H9 (cell line): ENCODE measurements around the gene DCAF5. TPM values are rescaled to one million over a fixed set of nuclear protein-coding genes. Genes with fewer than 3 reads are reported as not detected.

ENCODE experiments used
- DNase-seq: peaks from one replicate; pipeline ENCODE4 v3.0.0-alpha.2; 2017
- H2AFZ ChIP-seq: one replicate; pipeline ENCODE4 v1.6.1; 2013; ENCODE audit warnings: mild to moderate bottlenecking, low read length, control low read depth, moderate library complexity
- H2AK5ac ChIP-seq: 2 replicates; pipeline ENCODE4 v1.6.1; 2013; ENCODE audit warnings: low read length, control low read depth, mixed read lengths; ENCODE audit not compliant: insufficient read length
- H2BK120ac ChIP-seq: one replicate; pipeline ENCODE4 v1.6.1; 2013; ENCODE audit warnings: low read depth, mild to moderate bottlenecking, low read length, control low read depth, inconsistent platforms; ENCODE audit not compliant: poor library complexity, severe bottlenecking
- H2BK12ac ChIP-seq: 2 replicates; pipeline ENCODE4 v1.6.1; 2013; ENCODE audit warnings: low read length, control low read depth, mixed read lengths, low read depth; ENCODE audit not compliant: insufficient read length
- H2BK15ac ChIP-seq: 2 replicates; pipeline ENCODE4 v1.6.1; 2013; ENCODE audit warnings: low read depth, low read length, control low read depth
- H2BK20ac ChIP-seq: one replicate; pipeline ENCODE4 v1.6.1; 2013; ENCODE audit warnings: low read depth, mild to moderate bottlenecking, low read length, control low read depth, inconsistent platforms; ENCODE audit not compliant: poor library complexity, severe bottlenecking
- H2BK5ac ChIP-seq: 2 replicates; pipeline ENCODE4 v1.6.1; 2013; ENCODE audit warnings: low read length, control low read depth, mixed read lengths; ENCODE audit not compliant: insufficient read length
- H3K14ac ChIP-seq: 2 replicates; pipeline ENCODE4 v1.6.1; 2013; ENCODE audit warnings: low read length, control low read depth; ENCODE audit not compliant: insufficient read depth
- H3K18ac ChIP-seq: 2 replicates; pipeline ENCODE4 v1.6.1; 2013; ENCODE audit warnings: low read depth, mild to moderate bottlenecking, mixed read lengths, low read length, control low read depth; ENCODE audit not compliant: insufficient read length
- H3K23ac ChIP-seq: 2 replicates; pipeline ENCODE4 v1.6.1; 2013; ENCODE audit warnings: low read length, control low read depth, mixed read lengths, low read depth; ENCODE audit not compliant: insufficient read length
- H3K23me2 ChIP-seq: 2 replicates; pipeline ENCODE4 v1.6.1; 2013; ENCODE audit warnings: low read depth, mild to moderate bottlenecking, mixed read lengths, low read length, control low read depth; ENCODE audit not compliant: insufficient read length, poor library complexity, severe bottlenecking
- H3K27ac ChIP-seq: 2 replicates; pipeline ENCODE4 v1.5.1; 2013; ENCODE audit warnings: low read length, control low read depth, mixed read lengths, low read depth; ENCODE audit not compliant: insufficient read length
- H3K27me3 ChIP-seq: 2 replicates; pipeline ENCODE4 v1.6.1; 2013; ENCODE audit warnings: low read length, control low read depth, inconsistent platforms; ENCODE audit not compliant: insufficient read depth
- H3K4ac ChIP-seq: 2 replicates; pipeline ENCODE4 v1.6.1; 2013; ENCODE audit warnings: low read depth, mild to moderate bottlenecking, control low read depth, inconsistent platforms, low read length, moderate library complexity
- H3K4me1 ChIP-seq: 2 replicates; pipeline ENCODE4 v1.6.1; 2013; ENCODE audit warnings: low read length, control low read depth, inconsistent platforms; ENCODE audit not compliant: insufficient read depth
- H3K4me2 ChIP-seq: 2 replicates; pipeline ENCODE4 v1.6.1; 2013; ENCODE audit warnings: low read length, control low read depth, mixed read lengths; ENCODE audit not compliant: insufficient read length, insufficient read depth
- H3K56ac ChIP-seq: 2 replicates; pipeline ENCODE4 v1.6.1; 2013; ENCODE audit warnings: low read depth, mild to moderate bottlenecking, mixed read lengths, low read length, control low read depth; ENCODE audit not compliant: insufficient read length
- H3K79me1 ChIP-seq: 2 replicates; pipeline ENCODE4 v1.6.1; 2013; ENCODE audit warnings: low read depth, mild to moderate bottlenecking, moderate library complexity, low read length, control low read depth, inconsistent platforms; ENCODE audit not compliant: insufficient read depth, poor library complexity, severe bottlenecking
- H3K79me2 ChIP-seq: 2 replicates; pipeline ENCODE4 v1.6.1; 2013; ENCODE audit warnings: low read length, control low read depth, inconsistent platforms; ENCODE audit not compliant: insufficient read depth
- H3K9ac ChIP-seq: 2 replicates; pipeline ENCODE4 v1.6.1; 2013; ENCODE audit warnings: low read length, control low read depth, mixed read lengths; ENCODE audit not compliant: insufficient read length; ENCODE audit errors: extremely low read depth
- H3K9me3 ChIP-seq: one replicate; pipeline ENCODE4 v1.6.1; 2013; ENCODE audit warnings: low read depth, low read length, inconsistent platforms; ENCODE audit not compliant: control insufficient read depth
- H3T11ph ChIP-seq: one replicate; pipeline ENCODE4 v1.6.1; 2013; ENCODE audit warnings: mild to moderate bottlenecking, low read length, control low read depth, inconsistent platforms
- H4K20me1 ChIP-seq: one replicate; pipeline ENCODE4 v1.6.1; 2013; ENCODE audit not compliant: control insufficient read depth, insufficient read length, insufficient read depth
- H4K5ac ChIP-seq: 2 replicates; pipeline ENCODE4 v1.6.1; 2013; ENCODE audit warnings: low read depth, mild to moderate bottlenecking, mixed read lengths, low read length, control low read depth; ENCODE audit not compliant: insufficient read length
- H4K8ac ChIP-seq: replicated peaks from 2 replicates; pipeline ENCODE4 v1.6.1; 2013; ENCODE audit warnings: low read length, control low read depth, mixed read lengths, low read depth; ENCODE audit not compliant: insufficient read length
- H4K91ac ChIP-seq: 2 replicates; pipeline ENCODE4 v1.6.1; 2013; ENCODE audit warnings: low read depth, mild to moderate bottlenecking, moderate library complexity, mixed read lengths, low read length, control low read depth; ENCODE audit not compliant: insufficient read length
- H3K27ac Mint-ChIP-seq, 3 experiments: 2 replicates in 2 of 3; 3 replicates in 1 of 3; pipeline ENCODE4 v1.8.0; 2020 to 2021; ENCODE audit warnings: mixed read lengths in 3 of 3, mild to moderate bottlenecking in 1 of 3, moderate library complexity in 1 of 3
- H3K27me3 Mint-ChIP-seq: 2 replicates; pipeline ENCODE4 v1.8.0; 2021; ENCODE audit warnings: low read depth, mild to moderate bottlenecking, moderate library complexity, mixed read lengths
- H3K36me3 Mint-ChIP-seq, 3 experiments: 2 replicates in 2 of 3; 3 replicates in 1 of 3; pipeline ENCODE4 v1.8.0; 2020 to 2021; ENCODE audit warnings: low read depth in 3 of 3, mixed read lengths in 3 of 3; ENCODE audit not compliant: insufficient read depth in 1 of 3
- H3K4me1 Mint-ChIP-seq, 2 experiments: 2 replicates each; pipeline ENCODE4 v1.8.0; 2020; ENCODE audit warnings: mixed read lengths in 2 of 2
- H3K4me3 Mint-ChIP-seq, 2 experiments: 2 replicates in 1 of 2; 3 replicates in 1 of 2; pipeline ENCODE4 v1.8.0; 2020 to 2021; ENCODE audit warnings: mild to moderate bottlenecking in 2 of 2, mixed read lengths in 2 of 2, moderate library complexity in 1 of 2
- H3K9me3 Mint-ChIP-seq, 2 experiments: 2 replicates in 1 of 2; 3 replicates in 1 of 2; pipeline ENCODE4 v1.8.0; 2020; ENCODE audit warnings: mild to moderate bottlenecking in 2 of 2, mixed read lengths in 2 of 2, moderate library complexity in 1 of 2
- WGBS: extraction: QIAGEN DNeasy Blood & Tissue Kit; methylation state at CpG from one replicate; pipeline ENCODE4 v1.1.7; 2013; ENCODE audit warnings: missing lambda C conversion rate, low lambda C conversion rate, mixed read lengths; ENCODE audit not compliant: insufficient read length; ENCODE audit errors: extremely low coverage; 5-methylcytosine and 5-hydroxymethylcytosine counted together
- total RNA-seq: library from RNA; stranded (reverse); gene quantifications from 2 replicates; pipeline ENCODE4 v1.2.1, GENCODE V29; 2021
- TF ChIP-seq, protein P1 (sequence below): fragments of 200-600 bp; sonication (generic); conservative IDR thresholded peaks from 3 replicates; pipeline ENCODE4 v1.8.0; 2021; ENCODE audit warnings: antibody characterized with exemption, mild to moderate bottlenecking

Gene DCAF5
- total RNA-seq, 1 experiment from 2014 or later: 31.4 TPM

GRCh38 chr14:69091695-69092094 is 61.2 kb downstream of the DCAF5 start:
- Mint-ChIP-seq H3K27me3 (no peaks in the 10 kb centered on the region), H3K9me3 (no peaks in the 10 kb centered on the region), H3K36me3 (peaks cover 5 to 8% (median 7%) of the 10 kb centered on the region in 3 experiments; a peak in 5 of 7 replicates), H3K27ac (no peak overlapping the region; a peak in 2 of 7 replicates), H3K4me1 (peaks cover 21 to 28% of the 10 kb centered on the region in 2 experiments), H3K4me3 (no peak overlapping the region)
- H4K8ac ChIP-seq: no peak overlapping the region
- H3K79me1 ChIP-seq: no peaks in the 10 kb centered on the region
- H2BK12ac ChIP-seq: no peak overlapping the region
- H3K27me3 ChIP-seq: no peaks in the 10 kb centered on the region
- no peak overlapping the region for H3K18ac ChIP-seq
- no peak overlapping the region for H3T11ph ChIP-seq
- no peak overlapping the region for H4K91ac ChIP-seq
- H2AK5ac ChIP-seq: no peak overlapping the region
- H4K20me1 ChIP-seq: no peaks in the 10 kb centered on the region
- H3K4me2 ChIP-seq: no peak overlapping the region
- no peaks in the 10 kb centered on the region for H3K23me2 ChIP-seq
- H2BK120ac ChIP-seq: no peak overlapping the region
- H3K9ac ChIP-seq: no peak overlapping the region
- no CpG with 5 or more reads among the region's 8 CpGs for WGBS
- no peak overlapping the region for H2BK15ac ChIP-seq
- H3K27ac ChIP-seq: no peak overlapping the region
- TF ChIP-seq, protein P1, sequence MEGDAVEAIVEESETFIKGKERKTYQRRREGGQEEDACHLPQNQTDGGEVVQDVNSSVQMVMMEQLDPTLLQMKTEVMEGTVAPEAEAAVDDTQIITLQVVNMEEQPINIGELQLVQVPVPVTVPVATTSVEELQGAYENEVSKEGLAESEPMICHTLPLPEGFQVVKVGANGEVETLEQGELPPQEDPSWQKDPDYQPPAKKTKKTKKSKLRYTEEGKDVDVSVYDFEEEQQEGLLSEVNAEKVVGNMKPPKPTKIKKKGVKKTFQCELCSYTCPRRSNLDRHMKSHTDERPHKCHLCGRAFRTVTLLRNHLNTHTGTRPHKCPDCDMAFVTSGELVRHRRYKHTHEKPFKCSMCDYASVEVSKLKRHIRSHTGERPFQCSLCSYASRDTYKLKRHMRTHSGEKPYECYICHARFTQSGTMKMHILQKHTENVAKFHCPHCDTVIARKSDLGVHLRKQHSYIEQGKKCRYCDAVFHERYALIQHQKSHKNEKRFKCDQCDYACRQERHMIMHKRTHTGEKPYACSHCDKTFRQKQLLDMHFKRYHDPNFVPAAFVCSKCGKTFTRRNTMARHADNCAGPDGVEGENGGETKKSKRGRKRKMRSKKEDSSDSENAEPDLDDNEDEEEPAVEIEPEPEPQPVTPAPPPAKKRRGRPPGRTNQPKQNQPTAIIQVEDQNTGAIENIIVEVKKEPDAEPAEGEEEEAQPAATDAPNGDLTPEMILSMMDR: no peak
- no peaks in the 10 kb centered on the region for H3K79me2 ChIP-seq
- no peak overlapping the region for H2BK5ac ChIP-seq
- H2AFZ ChIP-seq: no peak overlapping the region
- H3K4ac ChIP-seq: no peak overlapping the region
- no peak overlapping the region for H3K56ac ChIP-seq
- H3K9me3 ChIP-seq: no peaks in the 10 kb centered on the region
- no peaks in the 10 kb centered on the region for H3K4me1 ChIP-seq
- DNase-seq: no peak
- no peak overlapping the region for H3K14ac ChIP-seq
- H3K23ac ChIP-seq: no peak overlapping the region
- H4K5ac ChIP-seq: no peak overlapping the region
- H2BK20ac ChIP-seq: no peak overlapping the region
